CD14-positive monocyte (primary cell): Measurements from ENCODE around the gene JSRP1. TPM values are rescaled to one million over a fixed set of nuclear protein-coding genes. Genes with fewer than 3 reads are reported as not detected.

ENCODE experiments used
- DNase-seq, 3 donors: peaks; one replicate each; pipeline ENCODE4 v3.0.0-alpha.2; 2011 to 2022
- H2AFZ ChIP-seq: 2 replicates; pipeline ENCODE4 v1.6.0; 2012; ENCODE audit warnings: mild to moderate bottlenecking, low read depth, low read length, inconsistent platforms; ENCODE audit not compliant: insufficient read depth, poor library complexity, severe bottlenecking
- H3K27ac ChIP-seq, 2 donors: 1 replicate in 1 of 2; 2 replicates in 1 of 2; pipeline ENCODE4 v1.5.1; 2012 to 2013; ENCODE audit warnings: low read length in 2 of 2, control low read depth in 1 of 2, inconsistent platforms in 1 of 2, low read depth in 1 of 2, mild to moderate bottlenecking in 1 of 2
- H3K27me3 ChIP-seq, 2 donors: one replicate each; pipeline versions ENCODE4 v1.6.0 to v1.6.1; 2011 to 2013; ENCODE audit warnings: low read length in 2 of 2; ENCODE audit not compliant: control insufficient read depth in 2 of 2, insufficient read depth in 2 of 2
- H3K36me3 ChIP-seq, 2 donors: replicated peaks in 1 of 2; 1 replicate in 1 of 2; 2 replicates in 1 of 2; pipeline versions ENCODE4 v1.5.1 to v1.6.1; 2012 to 2013; ENCODE audit warnings: low read length in 2 of 2, control low read depth in 1 of 2, inconsistent platforms in 1 of 2, mild to moderate bottlenecking in 1 of 2; ENCODE audit not compliant: insufficient read depth in 2 of 2, control insufficient read depth in 1 of 2
- H3K4me1 ChIP-seq, 2 donors: 1 replicate in 1 of 2; 2 replicates in 1 of 2; pipeline versions ENCODE4 v1.5.1 to v1.6.1; 2012 to 2013; ENCODE audit warnings: low read length in 2 of 2, control low read depth in 1 of 2, inconsistent platforms in 1 of 2, mild to moderate bottlenecking in 1 of 2, moderate library complexity in 1 of 2; ENCODE audit not compliant: insufficient read depth in 2 of 2, control insufficient read depth in 1 of 2
- H3K4me2 ChIP-seq: replicated peaks from 2 replicates; pipeline ENCODE3; 2012; ENCODE audit warnings: low read length, moderate library complexity, mild to moderate bottlenecking; ENCODE audit not compliant: poor library complexity, severe bottlenecking; ENCODE audit errors: extremely low read depth
- H3K4me3 ChIP-seq, 3 experiments: fragments of 200-600 bp in 1 of 3; sonication (generic) in 1 of 3; replicated peaks in 1 of 3; 1 replicate in 2 of 3; 2 replicates in 1 of 3; pipeline ENCODE4 v1.5.1; 2011 to 2013; ENCODE audit warnings: low read length in 3 of 3, mild to moderate bottlenecking in 3 of 3, control low read depth in 2 of 3, low read depth in 2 of 3, inconsistent platforms in 1 of 3, moderate library complexity in 1 of 3
- H3K79me2 ChIP-seq: 2 replicates; pipeline ENCODE4 v1.6.0; 2012; ENCODE audit warnings: mild to moderate bottlenecking, control low read depth, inconsistent platforms, low read length, moderate library complexity; ENCODE audit not compliant: insufficient read depth
- H3K9ac ChIP-seq: 2 replicates; pipeline ENCODE4 v1.6.0; 2017; ENCODE audit warnings: low read length, mild to moderate bottlenecking; ENCODE audit not compliant: insufficient read depth, poor library complexity, severe bottlenecking
- H3K9me3 ChIP-seq, 2 donors: replicated peaks in 1 of 2; 1 replicate in 1 of 2; 2 replicates in 1 of 2; pipeline versions ENCODE4 v1.5.1 to v1.6.1; 2012 to 2013; ENCODE audit warnings: low read length in 2 of 2, control low read depth in 1 of 2; ENCODE audit not compliant: control insufficient read depth in 1 of 2, insufficient read depth in 1 of 2
- H4K20me1 ChIP-seq: 2 replicates; pipeline ENCODE4 v1.6.0; 2012; ENCODE audit warnings: mild to moderate bottlenecking, low read length, control low read depth, moderate library complexity; ENCODE audit not compliant: insufficient read depth
- H3K27ac Mint-ChIP-seq, 7 donors: one replicate each; pipeline ENCODE4 v1.8.0; 2020; ENCODE audit warnings: mild to moderate bottlenecking in 7 of 7, mixed read lengths in 7 of 7, moderate library complexity in 6 of 7, inconsistent platforms in 2 of 7
- H3K27me3 Mint-ChIP-seq, 3 donors: one replicate each; pipeline ENCODE4 v1.8.0; 2021 to 2022; ENCODE audit warnings: low read depth in 3 of 3, mild to moderate bottlenecking in 3 of 3, mixed read lengths in 3 of 3, moderate library complexity in 3 of 3, inconsistent platforms in 1 of 3
- H3K36me3 Mint-ChIP-seq, 2 donors: one replicate each; pipeline ENCODE4 v1.8.0; 2020; ENCODE audit warnings: mixed read lengths in 2 of 2, inconsistent platforms in 1 of 2, mild to moderate bottlenecking in 1 of 2
- H3K4me1 Mint-ChIP-seq: one replicate; pipeline ENCODE4 v1.8.0; 2020; ENCODE audit warnings: mild to moderate bottlenecking, mixed read lengths
- H3K4me3 Mint-ChIP-seq, 2 donors: one replicate each; pipeline ENCODE4 v1.8.0; 2020; ENCODE audit warnings: mild to moderate bottlenecking in 2 of 2, mixed read lengths in 2 of 2, moderate library complexity in 1 of 2
- H3K9me3 Mint-ChIP-seq, 7 donors: one replicate each; pipeline ENCODE4 v1.8.0; 2020 to 2022; ENCODE audit warnings: mixed read lengths in 7 of 7, mild to moderate bottlenecking in 6 of 7, moderate library complexity in 6 of 7, inconsistent platforms in 2 of 7
- WGBS: methylation state at CpG from one replicate; pipeline ENCODE4 v1.1.5; 2013; ENCODE audit warnings: missing lambda C conversion rate; ENCODE audit not compliant: insufficient coverage; 5-methylcytosine and 5-hydroxymethylcytosine counted together
- intact Hi-C, 2 donors: fragments of 100-400 bp; cut with micrococcal nuclease; formaldehyde crosslinking; loops; one replicate each; pipeline versions ENCODE4 v1.15.0 to v1.15.1; 2023
- polyA plus RNA-seq, 3 donors: library from polyadenylated mRNA; depleted of rRNA in 1 of 3; unstranded in 2 of 3; stranded (reverse) in 1 of 3; fragments of 300-500 nt in 2 of 3; fragments of >200 nt in 1 of 3; fragmentation: Illumina TruSeq in 2 of 3; gene quantifications; 1 replicate in 2 of 3; 2 replicates in 1 of 3; pipeline ENCODE4 v1.2.3, GENCODE V29; 2012 to 2021
- TF ChIP-seq, protein P1 (sequence below): fragments of 200-600 bp; IDR thresholded peaks from one replicate; pipeline ENCODE4 v1.8.0; 2022; ENCODE audit warnings: antibody characterized with exemption, mild to moderate bottlenecking

JSRP1 gene
- polyA plus RNA-seq, 3 donors, result 0.38 to 0.50 TPM; not detected in 1

DNA sequence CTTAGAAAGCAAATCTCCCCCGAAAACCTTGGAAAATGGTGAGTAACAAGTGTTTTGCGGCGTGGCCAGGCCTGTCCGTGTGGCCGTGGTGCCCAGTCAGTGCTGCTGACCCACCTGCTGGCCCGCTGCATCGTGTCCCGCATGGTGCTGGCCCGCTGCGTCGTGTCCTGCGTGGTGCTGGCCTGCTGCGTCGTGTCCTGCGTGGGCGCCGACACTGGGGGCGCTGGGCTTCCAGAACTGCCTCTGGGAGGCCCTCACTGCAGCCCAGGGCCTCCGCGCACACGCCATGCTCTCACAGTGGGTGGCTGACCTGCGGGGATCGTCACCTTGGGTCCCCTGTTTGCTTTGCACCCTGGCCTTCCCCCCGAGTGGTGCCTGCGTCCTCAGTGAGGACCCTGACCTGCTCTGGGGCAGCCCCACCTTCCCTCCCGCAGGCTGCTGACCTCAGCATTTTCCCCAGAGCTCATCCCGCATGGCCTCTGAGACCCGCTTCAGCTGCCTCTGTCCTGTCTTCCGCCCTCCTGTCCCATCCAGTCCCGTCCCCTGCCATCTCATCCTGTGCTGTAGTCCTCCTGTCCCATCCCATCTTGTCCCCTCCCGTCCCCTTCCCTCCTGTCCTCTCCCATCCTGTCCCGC is 30.7 kb downstream of the JSRP1 start:
- Mint-ChIP-seq H3K27me3 (no peaks in the 10 kb centered on the region), H3K4me3 (no peak overlapping the region), H3K9me3 (peaks cover 0 to 3% (median 0%) of the 10 kb centered on the region in 7 donors), H3K36me3 (peaks cover 57 to 86% of the 10 kb centered on the region in 2 donors), H3K27ac (peak overlapping the region in 5 of 7 donors; percentile 13 to 74 (median 33)), H3K4me1 (no peaks in the 10 kb centered on the region)
- Histone ChIP-seq H2AFZ (no peak overlapping the region), H3K9me3 (no peaks in the 10 kb centered on the region), H3K9ac (no peak overlapping the region), H3K4me3 (no peak overlapping the region), H3K4me1 (peaks cover 0 to 10% of the 10 kb centered on the region in 2 donors), H3K4me2 (no peak overlapping the region), H3K27me3 (no peaks in the 10 kb centered on the region), H3K27ac (no peak overlapping the region), H3K79me2 (peaks cover 5% of the 10 kb centered on the region), H4K20me1 (peaks cover 50% of the 10 kb centered on the region), H3K36me3 (peaks cover 67 to 90% of the 10 kb centered on the region in 2 donors)
- TF ChIP-seq, protein P1, sequence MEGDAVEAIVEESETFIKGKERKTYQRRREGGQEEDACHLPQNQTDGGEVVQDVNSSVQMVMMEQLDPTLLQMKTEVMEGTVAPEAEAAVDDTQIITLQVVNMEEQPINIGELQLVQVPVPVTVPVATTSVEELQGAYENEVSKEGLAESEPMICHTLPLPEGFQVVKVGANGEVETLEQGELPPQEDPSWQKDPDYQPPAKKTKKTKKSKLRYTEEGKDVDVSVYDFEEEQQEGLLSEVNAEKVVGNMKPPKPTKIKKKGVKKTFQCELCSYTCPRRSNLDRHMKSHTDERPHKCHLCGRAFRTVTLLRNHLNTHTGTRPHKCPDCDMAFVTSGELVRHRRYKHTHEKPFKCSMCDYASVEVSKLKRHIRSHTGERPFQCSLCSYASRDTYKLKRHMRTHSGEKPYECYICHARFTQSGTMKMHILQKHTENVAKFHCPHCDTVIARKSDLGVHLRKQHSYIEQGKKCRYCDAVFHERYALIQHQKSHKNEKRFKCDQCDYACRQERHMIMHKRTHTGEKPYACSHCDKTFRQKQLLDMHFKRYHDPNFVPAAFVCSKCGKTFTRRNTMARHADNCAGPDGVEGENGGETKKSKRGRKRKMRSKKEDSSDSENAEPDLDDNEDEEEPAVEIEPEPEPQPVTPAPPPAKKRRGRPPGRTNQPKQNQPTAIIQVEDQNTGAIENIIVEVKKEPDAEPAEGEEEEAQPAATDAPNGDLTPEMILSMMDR, result no peak
- no peak for DNase-seq
- WGBS, result 98% methylated on average over 32 of the region's 32 CpGs
- intact Hi-C loops, result no loop called here

DNA sequence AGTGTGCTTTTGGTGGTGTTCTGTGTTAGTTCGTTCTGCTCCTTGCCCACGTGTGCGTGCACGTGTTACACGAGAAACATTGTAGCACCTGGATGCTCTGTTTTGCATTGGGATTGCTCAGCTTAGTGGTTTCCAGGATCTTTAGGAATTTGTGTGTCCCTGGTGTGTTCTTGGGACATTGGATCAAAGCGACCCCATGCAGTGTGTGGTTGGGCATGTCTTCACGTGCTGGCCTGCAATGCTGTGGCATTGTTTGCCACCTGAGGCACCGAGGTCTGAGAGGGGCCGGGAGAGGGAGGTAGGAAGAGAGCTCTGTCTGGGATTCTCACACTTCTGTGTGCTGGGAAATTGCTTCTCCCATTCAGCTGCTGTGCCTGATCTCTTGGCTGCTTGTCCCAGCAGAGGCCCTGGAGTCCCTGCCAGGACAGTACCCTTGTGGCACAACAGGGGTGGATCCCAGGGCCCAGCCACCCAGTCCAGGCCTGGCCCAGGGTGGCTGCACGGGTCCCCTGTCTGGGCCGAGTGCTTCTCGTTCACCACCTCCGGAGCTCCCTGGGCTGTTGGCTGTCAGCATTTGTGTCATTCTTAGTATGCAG is 31.4 kb downstream of the JSRP1 start:
- H3K27ac Mint-ChIP-seq, result peak overlapping the region in 1 of 7 donors; percentile 5
- no peaks in the 10 kb centered on the region for H3K27me3 Mint-ChIP-seq
- H3K27me3 ChIP-seq, result no peaks in the 10 kb centered on the region
- H3K9me3 ChIP-seq, result no peaks in the 10 kb centered on the region
- H3K9ac ChIP-seq, result no peak overlapping the region
- peaks cover 0 to 10% of the 10 kb centered on the region in 2 donors for H3K4me1 ChIP-seq
- DNase-seq, result no peak
- H3K4me1 Mint-ChIP-seq, result no peaks in the 10 kb centered on the region
- H3K4me3 Mint-ChIP-seq, result no peak overlapping the region
- peaks cover 60 to 87% of the 10 kb centered on the region in 2 donors for H3K36me3 Mint-ChIP-seq
- H3K36me3 ChIP-seq, result peaks cover 67 to 91% of the 10 kb centered on the region in 2 donors
- peak overlapping the region in 1 of 2 donors; percentile 6 for H3K27ac ChIP-seq
- intact Hi-C loops, result no loop called here
- H3K4me3 ChIP-seq, result no peak overlapping the region
- H3K4me2 ChIP-seq, result no peak overlapping the region
- no peak overlapping the region for H2AFZ ChIP-seq
- H4K20me1 ChIP-seq, result peaks cover 43% of the 10 kb centered on the region
- TF ChIP-seq, protein P1, result no peak
- H3K9me3 Mint-ChIP-seq, result peaks cover 0 to 3% (median 0%) of the 10 kb centered on the region in 7 donors
- H3K79me2 ChIP-seq, result peaks cover 5% of the 10 kb centered on the region
- 95% methylated on average over 10 of the region's 13 CpGs for whole genome bisulfite sequencing
